GM19467 (cell line): ENCODE data around the gene SH3BP4.

Experiments
- ATAC-seq: cut with Tn5 transposase; IDR thresholded peaks from one replicate; pipeline ENCODE4 v1.9.1; 2021; ENCODE audit warnings: mild to moderate bottlenecking, moderate library complexity; ENCODE audit not compliant: unreplicated experiment

The SH3BP4 gene, protein sequence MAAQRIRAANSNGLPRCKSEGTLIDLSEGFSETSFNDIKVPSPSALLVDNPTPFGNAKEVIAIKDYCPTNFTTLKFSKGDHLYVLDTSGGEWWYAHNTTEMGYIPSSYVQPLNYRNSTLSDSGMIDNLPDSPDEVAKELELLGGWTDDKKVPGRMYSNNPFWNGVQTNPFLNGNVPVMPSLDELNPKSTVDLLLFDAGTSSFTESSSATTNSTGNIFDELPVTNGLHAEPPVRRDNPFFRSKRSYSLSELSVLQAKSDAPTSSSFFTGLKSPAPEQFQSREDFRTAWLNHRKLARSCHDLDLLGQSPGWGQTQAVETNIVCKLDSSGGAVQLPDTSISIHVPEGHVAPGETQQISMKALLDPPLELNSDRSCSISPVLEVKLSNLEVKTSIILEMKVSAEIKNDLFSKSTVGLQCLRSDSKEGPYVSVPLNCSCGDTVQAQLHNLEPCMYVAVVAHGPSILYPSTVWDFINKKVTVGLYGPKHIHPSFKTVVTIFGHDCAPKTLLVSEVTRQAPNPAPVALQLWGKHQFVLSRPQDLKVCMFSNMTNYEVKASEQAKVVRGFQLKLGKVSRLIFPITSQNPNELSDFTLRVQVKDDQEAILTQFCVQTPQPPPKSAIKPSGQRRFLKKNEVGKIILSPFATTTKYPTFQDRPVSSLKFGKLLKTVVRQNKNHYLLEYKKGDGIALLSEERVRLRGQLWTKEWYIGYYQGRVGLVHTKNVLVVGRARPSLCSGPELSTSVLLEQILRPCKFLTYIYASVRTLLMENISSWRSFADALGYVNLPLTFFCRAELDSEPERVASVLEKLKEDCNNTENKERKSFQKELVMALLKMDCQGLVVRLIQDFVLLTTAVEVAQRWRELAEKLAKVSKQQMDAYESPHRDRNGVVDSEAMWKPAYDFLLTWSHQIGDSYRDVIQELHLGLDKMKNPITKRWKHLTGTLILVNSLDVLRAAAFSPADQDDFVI

DNA sequence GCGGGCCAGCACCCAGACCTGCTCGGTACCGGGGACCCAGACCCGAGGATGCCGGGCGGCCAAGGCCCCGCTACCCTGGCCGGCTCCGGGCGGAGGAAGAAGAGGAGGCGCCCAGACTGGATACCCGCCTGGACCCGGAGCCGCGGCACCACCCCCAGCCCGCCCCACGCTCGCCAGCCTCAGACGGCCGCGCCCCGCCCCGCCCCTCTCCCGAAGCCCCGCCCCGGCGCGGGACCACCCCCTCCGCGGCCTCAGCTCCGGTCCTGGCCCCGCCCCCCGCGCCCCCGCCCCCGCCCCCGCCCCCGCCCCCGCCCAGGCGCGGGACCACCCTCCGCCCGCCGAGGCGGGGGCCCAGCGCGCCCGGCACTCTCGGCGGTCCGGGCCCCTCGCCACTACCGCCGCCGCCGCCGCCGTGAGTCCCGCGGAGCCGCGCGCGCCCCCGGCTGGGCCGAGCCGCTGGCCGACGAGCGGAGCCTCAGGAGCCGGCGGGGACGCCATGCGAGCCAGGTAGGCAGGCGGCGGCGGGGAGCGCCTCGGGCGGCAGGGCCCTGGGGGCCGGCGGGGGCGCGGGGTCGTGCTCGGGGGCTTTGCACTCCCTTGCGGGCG lies at the start of gene SH3BP4:
TSS of gene SH3BP4 (plus strand) at position 354 of the 606 bp plus-strand sequence. CDS start 82,986 bp downstream, outside the sequence.
- ATAC-seq: no peak

DNA sequence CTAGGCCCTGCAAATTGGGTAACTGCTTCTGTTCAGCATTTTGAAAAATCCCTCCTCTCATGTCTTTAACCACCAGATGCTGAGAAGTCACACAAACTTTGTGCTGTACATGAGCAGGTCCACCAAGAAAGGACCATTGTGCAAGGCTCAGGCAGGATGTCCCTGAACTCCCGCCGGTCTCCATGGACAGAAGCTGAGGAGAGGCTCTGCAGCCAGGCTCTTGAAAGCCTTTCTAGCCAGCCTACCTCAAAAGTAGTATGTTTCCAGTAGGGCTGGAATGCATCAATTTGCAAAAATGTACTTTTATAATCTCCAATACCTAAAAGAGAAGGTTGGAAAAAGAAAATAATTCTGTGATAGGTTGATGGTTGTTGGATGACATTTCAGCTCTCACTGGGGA lies 47.0 kb upstream of the SH3BP4 start:
- no peak for ATAC-seq

DNA sequence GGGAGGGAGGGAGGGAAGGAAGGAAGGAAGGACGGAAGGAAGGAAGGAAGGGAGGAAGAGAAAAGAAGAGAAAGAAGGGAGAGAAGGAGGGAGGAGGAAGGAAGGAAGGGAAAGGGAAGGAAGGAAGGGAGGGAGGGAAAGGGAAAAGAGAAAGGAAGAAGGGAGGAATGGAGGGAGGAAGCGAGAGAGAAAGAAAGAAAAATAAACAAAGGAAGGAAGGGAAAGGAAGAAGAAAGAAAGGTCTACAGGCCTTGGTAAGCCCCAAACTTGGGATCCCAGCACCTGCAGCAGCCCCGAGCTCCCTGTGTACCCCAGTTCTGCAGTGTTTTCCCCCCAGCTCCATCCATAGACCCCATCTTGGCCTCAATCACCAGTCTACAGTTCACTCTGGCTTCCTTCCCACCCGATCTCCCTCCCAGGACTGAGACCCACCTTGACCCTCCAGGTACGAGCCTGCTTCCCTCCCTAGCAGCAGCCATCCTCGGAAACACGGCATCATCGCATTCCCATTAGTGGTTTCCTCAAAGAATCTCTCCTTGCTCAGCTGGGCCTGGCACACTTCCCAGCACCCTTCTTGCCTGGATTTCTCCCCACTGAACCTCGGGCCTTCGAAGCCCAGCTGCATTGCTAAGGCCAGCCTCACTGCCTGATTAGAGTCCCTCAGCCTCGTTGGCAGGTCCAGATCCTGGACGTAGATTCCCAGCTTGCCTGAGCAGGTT lies 46.1 kb upstream of the SH3BP4 start:
- no peak for ATAC-seq

DNA sequence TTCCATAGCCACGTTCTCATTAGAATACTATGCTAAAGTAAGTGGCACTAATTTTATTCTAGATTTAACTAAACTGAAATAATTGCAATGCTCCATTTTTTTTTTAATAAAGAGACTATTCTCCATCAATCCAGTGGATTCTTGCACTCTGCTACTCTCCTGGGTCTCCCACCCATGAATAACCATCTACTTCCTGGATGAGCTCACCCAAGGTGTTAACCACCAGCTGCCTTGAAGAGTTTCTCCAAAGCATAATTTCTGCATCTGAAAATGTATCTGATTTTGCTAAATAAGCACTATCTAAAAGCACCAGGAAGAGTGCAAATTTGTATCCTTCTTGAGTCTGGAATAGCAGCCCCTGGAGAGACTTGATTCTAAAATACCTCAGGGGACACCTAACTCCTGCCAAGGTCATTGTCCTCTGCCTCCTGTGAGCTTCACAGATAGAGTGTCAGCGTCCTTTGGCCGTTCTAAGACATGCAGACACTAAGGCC lies 41.6 kb upstream of the SH3BP4 start:
- ATAC-seq: no peak

DNA sequence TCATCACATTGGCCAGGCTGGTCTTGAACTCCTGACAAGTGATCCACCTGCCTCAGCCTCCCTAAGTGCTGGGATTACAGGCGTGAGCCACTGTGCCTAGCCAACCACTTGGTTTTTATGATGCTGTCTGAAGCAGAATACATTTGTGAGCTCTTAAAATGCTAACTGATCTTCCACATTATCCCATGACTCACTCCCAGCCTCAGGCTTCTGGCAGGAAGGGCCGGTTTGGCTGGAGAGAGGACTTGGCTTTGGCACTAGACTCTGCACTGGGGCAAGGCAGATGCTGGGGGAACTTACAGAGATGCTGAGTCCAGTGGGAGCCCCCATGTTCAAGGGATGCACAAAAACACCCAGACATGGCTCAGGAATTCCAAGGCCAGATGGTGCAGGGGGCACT lies 40.5 kb upstream of the SH3BP4 start:
- no peak for ATAC-seq

DNA sequence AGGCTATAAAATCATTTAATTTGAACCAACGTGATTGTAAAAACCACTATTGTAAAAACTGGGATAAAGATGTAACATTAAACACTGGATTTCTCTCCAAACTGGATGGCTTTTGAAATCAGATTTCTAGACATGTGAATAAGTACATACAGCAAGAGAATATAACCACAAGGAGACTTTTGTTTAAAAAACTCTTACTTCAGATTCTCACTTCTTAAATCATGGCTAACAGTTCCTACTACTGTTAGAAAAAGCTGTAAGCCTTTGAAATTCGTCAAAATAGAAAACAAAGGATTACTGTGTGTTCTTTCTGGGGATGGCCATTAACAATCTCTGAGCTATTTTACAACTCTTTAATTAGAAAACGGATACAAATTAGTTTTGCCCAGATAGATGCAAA lies 39.4 kb upstream of the SH3BP4 start:
- ATAC-seq: no peak

DNA sequence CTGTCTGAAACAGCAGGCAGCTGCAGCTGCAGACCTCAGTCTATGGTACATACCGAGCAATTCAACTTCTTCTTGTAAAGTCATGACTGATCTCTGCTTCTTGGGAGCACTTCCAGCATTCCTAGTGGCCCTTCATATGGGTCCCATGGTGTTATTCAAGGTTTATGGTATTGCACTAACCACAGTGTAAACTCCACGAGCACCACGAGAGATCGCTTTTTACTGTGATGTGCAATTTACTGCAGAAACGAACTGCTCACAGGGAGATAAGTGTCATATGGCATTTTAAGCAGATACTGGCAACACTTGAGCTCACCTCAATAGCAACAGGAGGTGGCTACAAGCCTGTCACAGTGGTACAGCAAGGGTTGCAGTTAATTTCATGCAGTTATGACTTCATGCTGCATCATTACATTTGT lies 38.6 kb upstream of the SH3BP4 start:
- no peak for ATAC-seq

DNA sequence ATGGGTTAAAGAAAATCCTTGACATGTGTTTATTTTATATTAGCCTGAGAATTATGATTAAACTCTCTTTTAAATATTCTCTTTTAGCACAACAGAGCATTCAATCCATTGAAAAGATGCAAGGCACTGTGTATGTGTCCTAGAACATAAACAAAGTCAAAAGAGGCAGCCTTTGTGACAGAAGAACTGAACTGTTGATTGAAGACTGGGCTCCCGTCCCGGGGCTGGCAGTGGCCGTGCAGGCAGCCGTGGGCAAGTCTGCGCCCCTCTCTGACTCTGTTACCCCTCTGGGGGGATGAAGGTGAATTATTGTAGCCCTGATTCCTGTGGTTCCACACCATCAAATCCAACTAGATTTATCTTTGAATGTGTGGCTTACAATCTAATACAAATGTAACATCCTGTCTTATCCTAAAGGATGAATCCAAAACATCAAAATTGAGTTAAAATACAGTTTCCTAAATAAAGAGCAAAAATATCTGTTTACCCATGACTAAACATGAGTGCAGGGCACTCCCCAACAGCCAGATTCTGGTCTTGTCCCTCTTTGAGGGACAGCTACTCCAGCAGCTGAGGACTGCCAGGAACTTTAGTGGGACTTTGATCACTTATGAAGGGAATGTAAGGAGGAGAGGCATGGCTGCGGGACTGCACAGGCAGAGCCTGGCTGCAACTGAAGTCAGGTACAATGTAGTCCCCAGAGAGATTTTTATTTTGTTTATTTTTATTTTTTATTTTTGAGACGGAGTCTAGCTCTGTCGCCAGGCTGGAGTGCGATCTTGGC lies 37.3 kb upstream of the SH3BP4 start:
- no peak for ATAC-seq

DNA sequence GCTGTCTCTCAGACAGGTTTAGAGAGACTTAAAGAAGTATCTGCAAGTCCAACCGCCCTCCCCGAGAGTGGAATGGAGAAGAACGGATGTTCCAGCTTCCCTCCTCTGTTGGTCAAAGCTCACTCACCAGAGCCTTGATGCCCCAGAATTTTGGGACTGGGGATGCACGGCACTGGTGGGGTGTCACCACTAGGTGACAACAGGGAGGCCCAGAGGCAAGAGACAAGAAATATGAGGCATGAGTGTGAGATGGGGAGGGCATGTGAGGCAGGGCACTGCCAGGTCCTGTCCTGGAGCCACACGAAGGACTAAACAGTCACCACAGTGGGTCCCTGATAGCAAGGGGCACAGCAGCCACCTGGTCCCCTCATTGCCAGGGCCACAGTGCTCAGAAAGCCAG lies 35.1 kb upstream of the SH3BP4 start:
- ATAC-seq: no peak

DNA sequence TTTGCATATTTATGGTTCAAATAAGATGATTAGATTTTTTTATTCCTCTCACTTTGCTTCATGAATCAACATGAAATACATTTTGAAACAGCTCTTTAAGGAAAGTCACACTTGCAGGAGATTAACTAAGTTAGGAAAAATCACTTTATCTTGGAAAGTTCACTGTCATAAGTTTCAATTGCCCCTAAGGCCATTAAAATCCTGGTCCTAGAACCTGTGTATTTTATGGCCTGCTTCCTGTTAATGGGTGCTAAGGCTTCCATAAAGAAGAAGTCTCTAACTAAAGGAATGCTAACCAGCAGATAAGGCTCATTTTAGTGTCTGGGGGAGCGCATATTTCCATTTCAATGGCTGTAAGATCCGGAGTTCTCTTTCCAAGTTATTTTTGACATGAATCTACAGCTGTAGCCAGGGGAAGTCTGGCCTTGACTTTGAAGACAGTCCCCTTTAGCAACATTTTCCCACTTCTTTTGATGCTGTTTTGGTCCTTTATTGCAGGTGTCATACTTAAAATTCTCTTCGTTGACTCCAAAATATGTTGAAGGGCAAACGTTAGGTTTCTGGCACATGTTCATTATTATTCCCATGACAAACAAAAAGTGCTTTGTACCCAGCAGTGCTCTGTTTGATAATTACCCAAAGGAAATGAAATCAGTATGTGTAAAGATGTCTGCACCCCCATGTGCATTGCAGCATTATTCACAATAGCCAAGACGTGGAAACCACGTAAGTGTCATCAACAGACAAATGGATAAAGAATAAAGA lies 34.4 kb upstream of the SH3BP4 start:
- ATAC-seq: no peak

DNA sequence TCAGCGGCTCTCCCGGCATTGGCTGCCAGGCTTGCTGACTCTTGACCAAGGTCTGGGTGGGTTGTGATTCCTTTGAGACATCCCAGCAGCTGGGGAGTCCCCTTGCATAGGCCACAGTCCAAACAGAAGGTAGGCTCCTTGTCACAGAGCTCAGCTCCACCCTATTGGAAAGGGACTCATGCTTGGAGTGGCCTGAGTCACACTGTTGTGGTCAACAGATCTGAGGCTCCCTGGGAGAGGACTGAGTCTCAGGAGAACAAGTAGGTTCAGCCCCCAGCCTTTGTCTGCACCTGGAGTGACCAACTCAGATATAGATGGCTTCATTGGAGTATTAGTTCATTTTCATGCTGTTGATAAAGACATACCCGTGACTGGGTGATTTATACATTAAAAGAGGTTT lies 32.1 kb upstream of the SH3BP4 start:
- ATAC-seq: no peak

DNA sequence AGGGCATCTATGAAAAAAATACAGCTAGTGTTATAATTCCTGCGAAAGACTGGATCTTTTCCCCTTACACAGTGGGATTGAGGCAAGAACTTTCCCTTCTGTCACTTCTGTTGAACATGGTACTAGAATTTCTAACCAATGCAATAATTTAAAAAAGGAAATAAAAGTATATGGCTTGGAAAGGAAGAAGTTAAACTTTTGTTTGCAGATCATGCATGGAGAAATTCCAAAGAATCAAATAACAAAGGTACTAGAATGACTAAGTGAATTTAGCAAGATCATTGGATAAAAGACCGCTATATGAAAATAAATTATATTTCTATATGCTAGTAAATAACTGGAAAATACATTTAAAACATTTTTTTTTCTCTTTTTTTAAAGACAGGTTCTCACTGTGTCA lies 31.0 kb upstream of the SH3BP4 start:
- no peak for ATAC-seq

DNA sequence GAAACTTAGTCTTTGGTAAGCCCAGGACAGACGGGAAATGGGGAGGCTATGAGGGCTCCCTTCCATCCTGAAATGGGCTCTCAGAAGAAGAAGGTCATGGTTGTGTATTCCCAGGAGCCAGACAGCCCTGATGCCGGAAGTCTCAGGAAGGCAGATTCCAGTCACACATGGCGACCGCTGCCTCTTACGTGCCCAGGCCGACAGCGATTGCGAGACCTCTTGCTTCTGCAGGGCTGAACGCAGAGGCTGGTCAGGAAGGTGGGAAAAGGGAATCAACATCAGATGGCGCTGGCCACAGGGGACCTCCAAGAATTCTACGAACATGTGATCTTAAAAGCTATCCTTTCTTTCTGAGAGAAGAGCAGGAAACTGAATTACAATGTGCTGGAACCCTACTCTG lies 22.8 kb upstream of the SH3BP4 start:
- no peak for ATAC-seq

DNA sequence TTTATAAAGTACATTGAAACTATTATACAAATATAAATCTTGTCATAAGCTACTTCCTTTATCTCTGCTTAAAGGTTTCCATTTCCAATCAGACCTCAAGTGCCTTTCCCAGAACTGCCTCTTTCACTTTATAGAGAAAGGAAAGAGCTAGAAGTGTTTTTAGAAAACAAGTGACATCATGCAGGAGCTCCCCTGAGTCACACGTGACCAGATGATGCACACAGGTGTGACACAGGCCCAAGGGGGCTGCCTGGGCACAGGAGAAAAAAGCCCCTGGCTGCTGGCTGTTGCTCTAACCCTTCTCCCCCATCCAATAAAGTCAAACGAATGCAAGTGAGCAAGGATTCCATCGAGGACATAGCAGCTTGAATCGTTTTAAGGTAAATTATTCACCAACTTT lies 21.4 kb upstream of the SH3BP4 start:
- ATAC-seq: no peak

DNA sequence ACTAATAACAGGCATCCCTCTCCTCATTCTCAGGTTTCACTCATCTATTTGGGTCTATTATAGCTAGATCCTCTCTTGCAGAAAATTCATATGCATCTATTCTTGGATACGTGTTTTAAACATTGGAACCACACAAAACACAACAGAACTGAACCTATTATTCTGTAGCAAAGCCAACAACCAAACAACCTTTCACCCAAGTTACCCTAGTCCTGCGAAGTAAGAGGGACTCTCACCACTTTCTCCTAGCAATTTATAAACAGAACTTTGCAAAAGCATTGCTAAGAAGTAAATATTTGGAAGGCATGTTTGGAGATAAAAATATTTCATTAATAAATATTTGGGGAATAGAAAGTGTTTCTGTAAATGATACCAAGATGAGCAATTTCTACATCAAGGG lies 20.4 kb upstream of the SH3BP4 start:
- ATAC-seq: no peak

DNA sequence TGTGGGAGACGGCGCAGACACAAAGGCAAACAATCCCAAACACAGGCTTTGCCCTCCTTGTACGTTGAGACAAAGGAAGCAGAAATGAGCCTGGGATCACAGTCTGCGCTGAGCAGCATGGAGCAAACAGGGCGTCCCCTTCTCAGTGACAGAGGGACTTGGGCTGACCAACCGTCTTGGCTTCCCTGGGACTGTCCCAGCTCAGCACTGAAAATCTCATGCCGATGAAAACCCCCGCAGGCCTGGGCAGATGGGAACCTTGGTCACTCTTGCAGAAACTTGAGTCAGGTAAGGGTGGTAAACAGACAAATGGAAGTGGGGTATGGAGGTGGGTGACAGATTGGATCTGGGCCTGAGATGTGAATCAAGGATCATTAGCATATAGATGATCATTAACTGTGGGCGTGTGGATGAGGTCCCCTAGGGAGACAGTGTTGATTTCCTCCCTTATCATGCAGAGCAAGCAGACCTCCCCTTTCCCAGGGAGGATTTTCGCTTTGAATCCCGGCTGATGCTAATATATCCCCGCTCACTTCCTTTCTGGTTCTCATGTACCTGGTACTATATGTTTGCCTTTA lies 19.1 kb upstream of the SH3BP4 start:
- no peak for ATAC-seq

DNA sequence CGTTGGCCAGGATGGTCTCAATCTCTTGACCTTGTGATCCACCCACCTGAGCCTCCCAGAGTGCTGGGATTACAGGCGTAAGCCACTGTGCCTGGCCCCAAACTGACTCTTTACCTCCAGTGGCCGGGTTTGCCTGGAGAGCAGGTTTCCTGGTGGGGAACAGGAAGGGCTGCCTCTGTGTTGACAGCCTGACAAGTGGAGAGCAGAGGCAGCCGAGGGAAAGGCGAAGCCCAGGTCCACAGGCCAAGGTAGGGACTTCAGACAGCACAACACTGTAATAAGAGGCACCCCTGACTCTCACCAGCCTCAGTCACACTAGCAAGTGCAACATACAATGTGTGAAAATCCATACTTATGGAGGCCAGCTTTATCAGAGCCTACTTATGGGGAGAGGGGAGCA lies 16.5 kb upstream of the SH3BP4 start:
- no peak for ATAC-seq

DNA sequence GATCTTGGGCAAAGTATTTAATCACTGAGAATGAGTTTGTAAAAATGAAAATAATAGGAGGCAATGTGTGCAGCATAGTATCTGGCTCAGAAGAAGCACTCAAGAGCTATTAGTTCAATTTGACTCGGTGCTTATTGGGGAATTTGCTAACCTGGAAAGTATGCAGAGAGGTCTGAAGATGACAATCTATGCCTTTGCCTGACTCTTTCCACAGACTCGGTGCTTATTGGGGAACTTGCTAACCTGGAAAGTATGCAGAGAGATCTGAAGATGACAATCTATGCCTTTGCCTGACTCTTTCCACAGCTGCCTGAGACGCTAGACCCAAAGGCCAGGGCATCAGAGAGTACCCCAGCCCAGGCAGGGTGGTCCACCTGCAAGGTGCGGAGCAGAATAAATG lies 12.2 kb upstream of the SH3BP4 start:
- no peak for ATAC-seq

DNA sequence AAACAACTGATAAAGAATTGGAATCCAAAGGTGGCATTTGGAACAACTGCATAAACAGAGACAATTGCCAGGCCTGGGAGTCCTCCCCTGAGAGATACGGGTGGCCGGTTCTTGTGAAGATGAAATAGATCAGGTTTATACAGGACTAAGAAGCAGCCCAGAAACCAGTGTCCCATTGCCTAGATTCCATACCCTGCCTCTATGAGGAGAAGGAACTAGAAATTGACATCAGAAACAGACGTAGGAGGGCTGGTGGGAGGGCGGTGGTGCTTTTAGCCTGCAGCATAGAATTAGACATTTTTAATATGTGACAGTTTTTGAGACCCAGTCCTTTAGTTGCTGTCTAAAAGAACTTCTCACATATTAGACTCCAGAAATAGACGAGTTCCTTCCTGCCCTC lies 11.8 kb upstream of the SH3BP4 start:
- no peak for ATAC-seq
